GM19372 (cell line): ENCODE measurements around the gene BDKRB1.

Experiments used
- ATAC-seq: cut with Tn5 transposase; IDR thresholded peaks from one replicate; pipeline ENCODE4 v1.9.1; 2021; ENCODE audit warnings: mild to moderate bottlenecking, low read depth, moderate library complexity; ENCODE audit not compliant: unreplicated experiment

Gene BDKRB1

GRCh38 chr14:96257900-96258299 lies 1.9 kb downstream of the BDKRB1 start:
- no peak for ATAC-seq

DNA sequence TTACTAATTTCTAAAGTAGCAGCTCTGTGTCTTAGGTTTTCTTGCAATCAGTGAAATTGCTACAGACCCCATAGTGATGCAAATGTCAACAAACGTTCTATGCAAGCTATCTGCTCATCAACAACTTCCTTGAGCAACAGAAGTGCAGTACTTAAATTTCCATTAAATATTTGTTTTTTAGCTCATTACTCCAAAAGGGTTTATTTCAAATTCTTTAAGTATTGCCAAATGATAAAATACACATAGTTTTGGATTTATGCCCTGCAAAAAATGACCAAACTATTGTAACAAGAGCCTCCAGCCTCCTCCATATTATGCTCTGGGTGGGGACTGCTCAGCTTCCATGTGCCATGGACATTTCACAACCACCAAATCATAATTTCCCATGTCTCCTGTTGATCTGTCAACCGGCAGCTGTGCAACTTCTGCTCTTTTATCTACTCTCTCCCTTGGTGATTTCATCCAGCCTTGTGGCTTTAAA lies 4.4 kb downstream of the BDKRB1 start:
- ATAC-seq, result no peak

DNA sequence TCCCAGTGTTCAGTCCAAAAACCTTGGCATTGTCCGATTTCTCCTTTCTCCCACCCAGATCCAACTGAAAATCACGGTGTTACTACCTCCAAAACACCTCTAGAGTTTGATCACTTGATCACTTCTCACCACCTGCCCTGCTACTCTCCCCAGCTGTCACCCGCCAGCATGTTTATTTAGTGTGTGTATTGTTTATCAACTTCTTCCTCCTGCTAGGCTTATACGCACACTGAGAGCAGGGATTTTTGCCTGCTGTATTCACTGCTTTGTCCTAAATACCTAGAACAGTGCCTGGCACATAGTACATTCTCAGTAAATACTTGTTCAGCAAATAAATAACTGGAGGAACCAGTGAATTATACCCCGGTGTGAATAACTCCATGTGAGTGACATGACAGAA lies 5.0 kb downstream of the BDKRB1 start:
- ATAC-seq, result no peak

GRCh38 chr14:96261772-96262655 lies 6.0 kb downstream of the BDKRB1 start:
- no peak for ATAC-seq

DNA sequence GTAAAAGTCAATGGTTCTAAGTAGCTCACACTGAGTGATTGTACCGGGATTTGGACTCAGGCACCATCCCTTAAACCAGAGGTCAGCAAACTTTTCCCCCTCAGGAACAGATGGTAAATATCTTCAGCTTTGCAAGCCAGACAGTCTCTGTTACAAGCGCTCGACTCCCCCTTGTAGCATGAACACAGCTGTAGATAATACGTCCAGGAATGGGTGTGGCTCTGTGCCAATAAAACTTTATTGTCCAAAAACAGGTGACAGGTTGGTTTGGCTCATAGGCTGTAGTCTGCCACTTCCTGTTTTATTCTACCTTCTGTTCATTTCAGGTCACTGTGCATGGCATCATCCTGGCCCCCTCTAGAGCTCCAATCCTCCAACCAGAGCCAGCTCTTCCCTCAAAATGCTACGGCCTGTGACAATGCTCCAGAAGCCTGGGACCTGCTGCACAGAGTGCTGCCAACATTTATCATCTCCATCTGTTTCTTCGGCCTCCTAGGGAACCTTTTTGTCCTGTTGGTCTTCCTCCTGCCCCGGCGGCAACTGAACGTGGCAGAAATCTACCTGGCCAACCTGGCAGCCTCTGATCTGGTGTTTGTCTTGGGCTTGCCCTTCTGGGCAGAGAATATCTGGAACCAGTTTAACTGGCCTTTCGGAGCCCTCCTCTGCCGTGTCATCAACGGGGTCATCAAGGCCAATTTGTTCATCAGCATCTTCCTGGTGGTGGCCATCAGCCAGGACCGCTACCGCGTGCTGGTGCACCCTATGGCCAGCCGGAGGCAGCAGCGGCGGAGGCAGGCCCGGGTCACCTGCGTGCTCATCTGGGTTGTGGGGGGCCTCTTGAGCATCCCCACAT lies 7.6 kb downstream of the BDKRB1 start:
- no peak for ATAC-seq

GRCh38 chr14:96264200-96264553 lies 8.2 kb downstream of the BDKRB1 start:
- ATAC-seq, result no peak

- no peak for ATAC-seq
Measured at GRCh38 chr14:96264853-96265252, 8.8 kb downstream of the BDKRB1 start.

GRCh38 chr14:96265383-96266095 lies 9.5 kb downstream of the BDKRB1 start:
- ATAC-seq, result no peak

GRCh38 chr14:96267336-96267735 lies 11.3 kb downstream of the BDKRB1 start:
- no peak for ATAC-seq

- ATAC-seq, result no peak
Measured at GRCh38 chr14:96267916-96268315, 11.9 kb downstream of the BDKRB1 start.

- no peak for ATAC-seq
Measured at GRCh38 chr14:96268431-96269358, 12.7 kb downstream of the BDKRB1 start.

GRCh38 chr14:96269359-96269710 lies 13.3 kb downstream of the BDKRB1 start:
- ATAC-seq, result no peak

- ATAC-seq, result no peak
Measured at GRCh38 chr14:96270565-96271420, 14.8 kb downstream of the BDKRB1 start.

GRCh38 chr14:96271421-96271762 lies 15.4 kb downstream of the BDKRB1 start:
- no peak for ATAC-seq

- ATAC-seq, result no peak
Measured at GRCh38 chr14:96272777-96273473, 16.9 kb downstream of the BDKRB1 start.

- no peak for ATAC-seq
Measured at GRCh38 chr14:96273629-96274028, 17.6 kb downstream of the BDKRB1 start.

GRCh38 chr14:96274122-96274521 lies 18.1 kb downstream of the BDKRB1 start:
- ATAC-seq, result no peak

DNA sequence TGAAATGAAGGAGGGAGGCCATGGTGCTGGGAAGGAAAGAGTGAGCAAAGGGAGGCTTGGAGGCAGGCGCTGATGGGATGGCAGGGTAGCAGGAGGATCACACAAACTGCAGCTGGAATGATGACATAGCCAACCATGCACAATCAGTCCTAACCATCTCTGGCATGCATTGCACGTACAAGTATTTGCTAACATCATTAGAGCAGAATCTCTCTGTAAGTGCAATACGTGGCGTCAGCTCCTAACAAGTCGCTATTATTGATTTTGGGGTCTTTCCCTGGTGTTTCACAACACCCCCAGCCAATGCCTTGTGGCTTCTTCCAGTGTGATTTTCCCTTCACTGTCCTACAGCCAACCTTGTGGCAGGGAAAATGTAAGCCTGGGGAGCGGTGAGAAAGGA lies 18.5 kb downstream of the BDKRB1 start:
- no peak for ATAC-seq
